Measurements from ENCODE around the gene SCFD2.

The SCFD2 gene

GRCh38 chr4:52911684-52912294, 454.1 kb downstream of the SCFD2 start:
- Histone ChIP-seq H3K27me3 (ENCODE audit: insufficient read depth, low read length) (no peaks in the 10 kb centered on the region), H3K4me1 (ENCODE audit: insufficient read depth, low read length) (peaks cover 8% of the 10 kb centered on the region), H2AFZ (ENCODE audit: low read depth, low read length) (no peak overlapping the region), H3K9me3 (ENCODE audit: low read length) (no peaks in the 10 kb centered on the region), H3K36me3 (ENCODE audit: insufficient read depth, low read length) (no peaks in the 10 kb centered on the region), H3K4me3 (ENCODE audit: low read length) (no peak overlapping the region)

- Histone ChIP-seq H2AFZ (ENCODE audit: low read depth, low read length) (no peak overlapping the region), H3K27me3 (ENCODE audit: insufficient read depth, low read length) (no peaks in the 10 kb centered on the region), H3K36me3 (ENCODE audit: insufficient read depth, low read length) (no peaks in the 10 kb centered on the region), H3K4me3 (ENCODE audit: low read length) (no peak overlapping the region), H3K4me1 (ENCODE audit: insufficient read depth, low read length) (peaks cover 8% of the 10 kb centered on the region), H3K9me3 (ENCODE audit: low read length) (no peaks in the 10 kb centered on the region)
These were observed 455.7 kb downstream of the SCFD2 start for GRCh38 chr4:52910115-52910514.

- Histone ChIP-seq H3K27me3 (ENCODE audit: insufficient read depth, low read length) (no peaks in the 10 kb centered on the region), H3K4me3 (ENCODE audit: low read length) (no peak overlapping the region), H3K4me1 (ENCODE audit: insufficient read depth, low read length) (peaks cover 6% of the 10 kb centered on the region), H3K36me3 (ENCODE audit: insufficient read depth, low read length) (no peaks in the 10 kb centered on the region), H2AFZ (ENCODE audit: low read depth, low read length) (no peak overlapping the region), H3K9me3 (ENCODE audit: low read length) (no peaks in the 10 kb centered on the region)
These were observed 458.4 kb downstream of the SCFD2 start for GRCh38 chr4:52907510-52907909.

- Histone ChIP-seq H3K9me3 (ENCODE audit: low read length) (no peaks in the 10 kb centered on the region), H3K4me1 (ENCODE audit: insufficient read depth, low read length) (peaks cover 6% of the 10 kb centered on the region), H3K36me3 (ENCODE audit: insufficient read depth, low read length) (no peaks in the 10 kb centered on the region), H3K4me3 (ENCODE audit: low read length) (no peak overlapping the region), H2AFZ (ENCODE audit: low read depth, low read length) (no peak overlapping the region), H3K27me3 (ENCODE audit: insufficient read depth, low read length) (no peaks in the 10 kb centered on the region)
These were observed 461.4 kb downstream of the SCFD2 start for GRCh38 chr4:52904421-52904820.

- Histone ChIP-seq H2AFZ (ENCODE audit: low read depth, low read length) (no peak overlapping the region), H3K9me3 (ENCODE audit: low read length) (no peaks in the 10 kb centered on the region), H3K4me1 (ENCODE audit: insufficient read depth, low read length) (peaks cover 6% of the 10 kb centered on the region), H3K36me3 (ENCODE audit: insufficient read depth, low read length) (no peaks in the 10 kb centered on the region), H3K27me3 (ENCODE audit: insufficient read depth, low read length) (no peaks in the 10 kb centered on the region), H3K4me3 (ENCODE audit: low read length) (no peak overlapping the region)
These were observed 462.6 kb downstream of the SCFD2 start for GRCh38 chr4:52903273-52903672.

- H3K4me1 ChIP-seq (ENCODE audit: insufficient read depth, low read length), result no peaks in the 10 kb centered on the region
- H3K4me3 ChIP-seq (ENCODE audit: low read length), result no peak overlapping the region
- no peaks in the 10 kb centered on the region for H3K36me3 ChIP-seq (ENCODE audit: insufficient read depth, low read length)
- no peaks in the 10 kb centered on the region for H3K27me3 ChIP-seq (ENCODE audit: insufficient read depth, low read length)
- no peak overlapping the region for H2AFZ ChIP-seq (ENCODE audit: low read depth, low read length)
- no peaks in the 10 kb centered on the region for H3K9me3 ChIP-seq (ENCODE audit: low read length)
These were observed 471.4 kb downstream of the SCFD2 start for GRCh38 chr4:52894443-52894842.

GRCh38 chr4:52892880-52893279, 473.0 kb downstream of the SCFD2 start:
- Histone ChIP-seq H3K27me3 (ENCODE audit: insufficient read depth, low read length) (no peaks in the 10 kb centered on the region), H3K9me3 (ENCODE audit: low read length) (no peaks in the 10 kb centered on the region), H3K36me3 (ENCODE audit: insufficient read depth, low read length) (no peaks in the 10 kb centered on the region)

GRCh38 chr4:52891743-52892142, 474.1 kb downstream of the SCFD2 start:
- Histone ChIP-seq H3K27me3 (ENCODE audit: insufficient read depth, low read length) (no peaks in the 10 kb centered on the region), H2AFZ (ENCODE audit: low read depth, low read length) (no peak overlapping the region), H3K36me3 (ENCODE audit: insufficient read depth, low read length) (no peaks in the 10 kb centered on the region), H3K9me3 (ENCODE audit: low read length) (no peaks in the 10 kb centered on the region), H3K4me1 (ENCODE audit: insufficient read depth, low read length) (no peaks in the 10 kb centered on the region), H3K4me3 (ENCODE audit: low read length) (no peak overlapping the region)

More at GRCh38 chr4:52892880-52893279, 473.0 kb downstream of the SCFD2 start:
- no peaks in the 10 kb centered on the region for H3K4me1 ChIP-seq (ENCODE audit: insufficient read depth, low read length)
- no peak overlapping the region for H3K4me3 ChIP-seq (ENCODE audit: low read length)
- H2AFZ ChIP-seq (ENCODE audit: low read depth, low read length), result no peak overlapping the region

GRCh38 chr4:52890521-52890791, 475.4 kb downstream of the SCFD2 start:
- H3K27me3 ChIP-seq (ENCODE audit: insufficient read depth, low read length), result no peaks in the 10 kb centered on the region
- no peaks in the 10 kb centered on the region for H3K4me1 ChIP-seq (ENCODE audit: insufficient read depth, low read length)
- no peak overlapping the region for H3K4me3 ChIP-seq (ENCODE audit: low read length)
- H3K9me3 ChIP-seq (ENCODE audit: low read length), result no peaks in the 10 kb centered on the region
- no peak overlapping the region for H2AFZ ChIP-seq (ENCODE audit: low read depth, low read length)
- no peaks in the 10 kb centered on the region for H3K36me3 ChIP-seq (ENCODE audit: insufficient read depth, low read length)

GRCh38 chr4:52889778-52890520, 475.9 kb downstream of the SCFD2 start:
- Histone ChIP-seq H3K9me3 (ENCODE audit: low read length) (no peaks in the 10 kb centered on the region), H3K4me1 (ENCODE audit: insufficient read depth, low read length) (no peaks in the 10 kb centered on the region), H2AFZ (ENCODE audit: low read depth, low read length) (no peak overlapping the region), H3K36me3 (ENCODE audit: insufficient read depth, low read length) (no peaks in the 10 kb centered on the region), H3K4me3 (ENCODE audit: low read length) (no peak overlapping the region), H3K27me3 (ENCODE audit: insufficient read depth, low read length) (no peaks in the 10 kb centered on the region)

- Histone ChIP-seq H3K4me1 (ENCODE audit: insufficient read depth, low read length) (no peaks in the 10 kb centered on the region), H2AFZ (ENCODE audit: low read depth, low read length) (no peak overlapping the region), H3K9me3 (ENCODE audit: low read length) (no peaks in the 10 kb centered on the region), H3K36me3 (ENCODE audit: insufficient read depth, low read length) (no peaks in the 10 kb centered on the region), H3K4me3 (ENCODE audit: low read length) (no peak overlapping the region), H3K27me3 (ENCODE audit: insufficient read depth, low read length) (no peaks in the 10 kb centered on the region)
These were observed 476.5 kb downstream of the SCFD2 start for GRCh38 chr4:52889354-52889753.

- Histone ChIP-seq H2AFZ (ENCODE audit: low read depth, low read length) (no peak overlapping the region), H3K27me3 (ENCODE audit: insufficient read depth, low read length) (no peaks in the 10 kb centered on the region), H3K4me1 (ENCODE audit: insufficient read depth, low read length) (peaks cover 20% of the 10 kb centered on the region), H3K36me3 (ENCODE audit: insufficient read depth, low read length) (no peaks in the 10 kb centered on the region), H3K4me3 (ENCODE audit: low read length) (no peak overlapping the region), H3K9me3 (ENCODE audit: low read length) (no peaks in the 10 kb centered on the region)
These were observed 480.9 kb downstream of the SCFD2 start for GRCh38 chr4:52884994-52885393.

GRCh38 chr4:52883707-52884669, 481.9 kb downstream of the SCFD2 start:
- no peaks in the 10 kb centered on the region for H3K27me3 ChIP-seq (ENCODE audit: insufficient read depth, low read length)
- peaks cover 20% of the 10 kb centered on the region for H3K4me1 ChIP-seq (ENCODE audit: insufficient read depth, low read length)
- no peak overlapping the region for H3K4me3 ChIP-seq (ENCODE audit: low read length)
- no peaks in the 10 kb centered on the region for H3K9me3 ChIP-seq (ENCODE audit: low read length)
- H3K36me3 ChIP-seq (ENCODE audit: insufficient read depth, low read length), result no peaks in the 10 kb centered on the region
- no peak overlapping the region for H2AFZ ChIP-seq (ENCODE audit: low read depth, low read length)
